8988T (cell line): ENCODE measurements around the gene PRR32.
"Not testable (repeated sequence)": the region's sequence is repeated elsewhere in the genome, so short reads cannot be mapped to it uniquely, and the experiment has no call there.

Source experiments
- DNase-seq: peaks from one replicate; pipeline ENCODE4 v3.0.0; 2011

Gene PRR32, protein sequence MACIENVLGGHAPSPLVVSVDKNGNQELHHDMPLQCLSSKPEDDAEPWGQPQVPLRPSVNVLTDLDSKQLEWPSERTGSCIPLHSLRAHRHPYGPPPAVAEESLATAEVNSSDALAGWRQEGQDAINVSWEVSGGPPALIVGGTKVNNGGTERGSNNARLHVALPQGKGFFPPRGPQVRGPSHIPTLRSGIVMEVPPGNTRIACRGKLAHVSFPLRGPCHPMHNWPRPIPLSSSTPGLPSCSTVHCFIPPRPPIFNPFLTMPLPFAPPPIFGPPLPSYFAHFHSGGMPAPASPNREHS

DNA sequence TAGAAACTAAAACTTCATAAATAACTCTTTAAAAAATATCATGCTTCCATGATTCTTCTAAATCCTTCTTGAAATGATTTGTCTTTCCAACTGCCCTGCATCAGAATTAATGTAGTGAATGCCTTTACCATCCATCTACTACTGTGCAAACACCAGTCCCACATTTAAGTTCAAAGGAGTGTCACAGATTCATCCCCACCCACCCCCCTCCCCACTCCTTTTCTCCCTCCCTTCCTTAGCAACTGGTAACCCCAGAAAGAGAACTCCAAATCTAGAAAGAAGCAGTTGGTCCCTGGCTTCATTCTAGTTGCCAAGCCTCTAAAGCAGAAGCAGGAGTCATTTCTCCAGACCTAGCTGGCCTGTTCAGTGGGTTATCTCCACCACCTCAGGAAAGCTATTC, at the start of gene PRR32:
PRR32 (plus strand) TSS at position 301 of the 400 bp plus-strand sequence. CDS start 115 bp downstream, outside the sequence.
- no peak for DNase-seq

DNA sequence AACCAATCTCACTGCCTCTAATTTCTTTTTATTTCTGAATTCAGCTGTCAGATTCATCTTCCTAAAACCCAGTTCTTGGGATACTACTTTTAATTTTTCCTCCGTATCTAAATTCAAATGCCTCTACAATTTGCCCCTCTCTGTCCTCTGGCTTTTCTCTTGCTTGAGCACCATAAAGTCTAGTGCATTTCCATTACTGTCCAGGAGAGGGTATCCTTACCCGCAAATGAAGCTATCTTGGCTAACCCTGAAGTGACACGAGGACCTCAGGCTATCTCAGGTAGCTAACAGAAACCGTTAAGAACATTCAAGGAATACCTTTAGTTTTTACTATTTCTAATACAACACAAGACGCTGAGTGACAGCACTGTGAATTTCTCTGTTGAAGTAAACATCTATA, 49.4 kb upstream of the PRR32 start:
- DNase-seq: no peak

DNA sequence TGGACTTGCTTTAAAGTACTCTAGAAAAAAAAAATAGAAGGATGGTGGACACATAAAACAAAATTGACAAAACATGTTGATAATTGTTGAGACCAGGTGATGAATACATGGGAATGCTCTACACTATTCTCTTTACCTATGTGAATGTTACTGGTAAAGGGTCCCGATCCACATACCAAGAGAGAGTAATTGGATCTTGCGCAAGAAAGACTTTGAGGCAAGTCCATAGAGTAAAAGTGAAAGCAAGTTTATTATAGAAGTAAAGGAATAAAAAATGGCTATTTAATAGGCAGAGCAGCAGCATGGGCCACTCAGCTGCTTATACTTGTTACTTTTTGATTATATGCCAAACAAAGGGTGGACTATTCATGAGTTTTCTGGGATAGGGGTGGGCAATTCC, 34.0 kb upstream of the PRR32 start:
- no peak for DNase-seq

DNA sequence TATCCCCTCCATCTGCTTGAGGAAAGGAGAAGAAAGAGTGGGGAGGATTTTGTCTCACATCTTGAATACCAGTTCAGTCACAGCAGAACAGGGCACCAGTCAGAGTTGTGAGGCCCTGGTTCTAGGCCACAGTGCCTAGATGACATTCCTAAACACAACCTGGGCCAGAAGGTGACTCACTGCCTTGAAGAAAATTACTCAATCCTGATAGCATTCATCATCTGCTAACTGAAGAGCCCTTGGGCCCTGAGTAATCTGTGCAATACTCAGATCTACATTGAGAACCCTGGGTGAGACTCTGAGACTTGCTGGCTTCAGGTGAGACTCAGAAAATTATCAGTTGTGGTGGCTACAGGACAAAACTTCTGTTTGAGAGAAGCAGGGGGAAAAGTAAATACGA, 20.5 kb upstream of the PRR32 start:
- DNase-seq: no peak

DNA sequence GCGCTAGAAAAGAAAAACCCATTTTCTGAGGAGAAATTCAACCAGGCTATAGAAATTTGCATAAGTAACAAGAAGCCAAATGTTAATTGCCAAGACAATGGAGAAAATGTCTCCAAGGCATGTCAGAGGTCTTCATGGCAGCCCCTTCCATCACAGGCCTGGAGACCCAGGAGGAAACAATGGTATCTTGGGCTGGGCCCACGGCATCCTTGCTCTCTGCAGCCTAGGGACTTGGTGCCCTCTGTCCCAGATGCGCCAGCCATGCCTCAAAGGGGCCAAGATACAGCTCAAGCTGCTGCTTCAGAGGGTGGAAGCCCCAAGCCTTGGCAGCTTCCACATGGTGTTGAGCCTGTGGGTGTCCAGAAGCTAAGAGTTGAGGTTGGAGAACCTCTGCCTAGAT, 12.7 kb upstream of the PRR32 start:
- DNase-seq: not testable (repeated sequence)

DNA sequence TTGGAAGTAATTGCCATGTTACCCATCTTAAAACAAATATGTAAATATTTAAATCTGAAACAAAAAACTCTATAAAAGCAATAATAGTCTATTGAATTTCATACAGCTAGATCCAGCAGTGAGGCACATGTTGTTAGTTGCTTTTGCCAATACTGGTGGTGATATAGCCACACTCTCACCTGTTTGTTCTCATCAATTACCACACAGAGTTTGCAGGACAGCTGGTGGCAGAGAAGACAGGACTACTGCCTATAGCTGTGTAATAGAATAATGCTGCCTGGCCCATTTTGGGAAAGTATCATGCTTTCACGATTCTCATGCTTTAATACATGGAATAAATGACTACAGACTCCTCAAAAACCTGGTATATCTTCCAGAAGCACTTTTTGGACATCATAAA, 3.7 kb upstream of the PRR32 start:
- no peak for DNase-seq

DNA sequence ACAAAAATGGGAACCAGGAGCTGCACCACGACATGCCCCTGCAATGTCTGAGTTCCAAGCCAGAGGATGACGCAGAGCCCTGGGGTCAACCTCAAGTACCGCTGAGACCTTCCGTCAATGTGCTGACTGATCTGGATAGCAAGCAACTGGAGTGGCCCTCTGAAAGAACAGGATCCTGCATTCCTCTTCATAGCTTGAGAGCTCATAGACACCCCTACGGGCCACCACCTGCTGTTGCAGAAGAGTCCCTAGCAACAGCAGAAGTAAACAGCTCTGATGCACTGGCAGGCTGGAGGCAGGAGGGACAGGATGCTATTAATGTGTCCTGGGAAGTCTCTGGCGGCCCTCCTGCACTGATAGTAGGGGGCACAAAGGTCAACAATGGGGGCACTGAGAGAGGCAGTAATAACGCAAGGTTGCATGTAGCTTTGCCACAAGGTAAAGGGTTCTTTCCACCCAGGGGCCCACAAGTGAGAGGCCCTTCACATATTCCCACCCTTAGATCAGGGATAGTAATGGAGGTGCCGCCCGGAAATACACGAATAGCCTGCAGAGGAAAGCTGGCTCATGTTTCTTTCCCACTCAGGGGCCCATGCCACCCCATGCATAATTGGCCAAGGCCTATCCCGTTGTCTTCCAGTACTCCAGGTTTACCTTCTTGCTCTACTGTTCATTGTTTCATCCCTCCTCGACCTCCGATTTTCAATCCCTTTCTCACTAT, 1.3 kb downstream of the PRR32 start:
- DNase-seq: no peak

DNA sequence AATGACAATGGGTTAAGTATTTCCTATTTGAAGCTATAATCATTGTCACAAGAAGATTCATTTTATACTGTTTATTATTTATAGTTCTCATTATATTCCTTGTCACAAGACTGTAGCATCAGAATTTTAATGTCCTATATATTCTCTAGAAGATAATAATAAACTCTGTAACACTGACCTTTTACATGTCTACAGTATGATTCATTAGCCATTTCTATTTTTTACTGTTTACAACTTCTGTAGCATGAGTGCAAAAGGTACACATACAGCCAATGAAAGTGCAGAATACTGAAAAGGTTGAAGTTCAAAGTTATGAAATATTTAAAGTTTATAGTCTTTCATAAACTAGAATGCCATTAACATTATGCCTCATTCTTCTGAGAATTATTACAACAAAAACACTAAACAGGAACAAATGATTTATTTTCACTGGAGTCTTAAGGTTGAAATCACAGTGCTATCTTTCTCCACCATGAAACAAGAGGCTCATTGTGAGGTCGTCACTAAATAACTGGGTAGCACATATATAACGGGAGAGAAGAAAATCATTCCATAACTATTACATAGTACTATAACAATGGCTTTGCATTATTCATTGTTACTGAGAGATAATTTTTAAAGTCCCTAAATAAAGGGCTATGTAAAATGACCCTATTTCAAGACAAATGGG, 4.9 kb downstream of the PRR32 start:
- no peak for DNase-seq

DNA sequence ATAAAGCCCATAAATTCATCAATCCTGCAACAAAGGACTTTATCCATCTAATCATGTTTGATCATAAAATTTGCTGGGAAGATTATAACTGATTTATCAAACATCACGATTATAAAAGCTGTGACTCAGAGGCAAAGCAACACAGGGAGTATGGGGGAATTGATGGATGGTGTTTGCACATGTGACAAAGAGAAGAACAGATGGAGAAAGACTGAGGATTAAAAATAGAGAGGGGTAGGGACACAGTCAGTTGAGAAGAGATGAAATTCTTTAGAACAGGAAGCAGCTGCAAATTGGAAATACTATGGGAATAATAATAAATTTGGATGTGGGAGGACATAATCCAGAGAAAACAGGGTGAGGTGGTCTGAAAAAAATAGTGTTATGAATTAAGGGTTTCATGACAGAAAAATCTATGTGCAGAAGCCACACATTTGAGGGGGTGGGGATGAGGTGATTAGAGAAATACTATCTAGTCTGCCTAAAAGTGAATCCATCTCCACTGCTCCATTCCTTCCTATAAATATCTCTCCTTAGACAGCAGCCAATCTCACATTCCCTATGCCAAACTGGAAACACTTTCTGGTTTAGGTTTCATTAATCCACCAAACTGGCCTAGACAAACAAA, 6.2 kb downstream of the PRR32 start:
- DNase-seq: no peak

DNA sequence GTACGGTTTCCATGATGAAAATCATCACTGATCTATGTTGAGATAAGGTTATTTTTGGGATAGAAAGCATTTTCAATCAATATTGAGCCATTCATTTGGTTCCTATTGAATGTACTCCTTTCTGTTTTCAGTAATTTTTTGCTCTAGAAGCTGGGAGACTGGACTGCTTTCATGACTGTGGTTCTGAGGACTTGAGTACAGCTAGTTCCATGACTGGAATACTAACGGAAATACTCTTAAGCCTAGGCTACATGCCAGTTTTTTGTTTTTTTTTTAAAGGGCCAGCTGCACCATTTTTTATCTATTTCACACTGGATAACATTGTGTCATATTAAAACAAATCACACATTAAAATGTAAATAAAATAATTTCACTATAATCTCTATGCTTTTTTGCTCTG, 16.7 kb downstream of the PRR32 start:
- DNase-seq: no peak

DNA sequence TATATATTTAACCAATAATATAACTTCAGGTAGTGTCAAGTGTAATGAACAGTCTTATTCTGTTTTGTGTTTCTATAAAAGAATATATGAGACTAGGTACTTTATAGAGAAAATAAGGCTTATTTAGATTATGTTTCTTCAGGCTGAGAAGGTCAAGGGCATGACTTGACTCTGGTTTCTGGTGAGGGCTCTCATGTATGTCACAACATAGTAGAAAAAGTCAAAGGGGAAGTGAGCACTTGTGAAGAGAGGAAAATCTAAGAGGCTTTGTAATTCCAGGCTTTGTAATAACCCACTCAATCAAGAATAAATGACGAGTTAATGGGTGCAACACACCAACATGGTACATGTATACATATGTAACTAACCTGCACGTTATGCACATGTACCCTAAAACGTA, 27.6 kb downstream of the PRR32 start:
- DNase-seq: no peak

DNA sequence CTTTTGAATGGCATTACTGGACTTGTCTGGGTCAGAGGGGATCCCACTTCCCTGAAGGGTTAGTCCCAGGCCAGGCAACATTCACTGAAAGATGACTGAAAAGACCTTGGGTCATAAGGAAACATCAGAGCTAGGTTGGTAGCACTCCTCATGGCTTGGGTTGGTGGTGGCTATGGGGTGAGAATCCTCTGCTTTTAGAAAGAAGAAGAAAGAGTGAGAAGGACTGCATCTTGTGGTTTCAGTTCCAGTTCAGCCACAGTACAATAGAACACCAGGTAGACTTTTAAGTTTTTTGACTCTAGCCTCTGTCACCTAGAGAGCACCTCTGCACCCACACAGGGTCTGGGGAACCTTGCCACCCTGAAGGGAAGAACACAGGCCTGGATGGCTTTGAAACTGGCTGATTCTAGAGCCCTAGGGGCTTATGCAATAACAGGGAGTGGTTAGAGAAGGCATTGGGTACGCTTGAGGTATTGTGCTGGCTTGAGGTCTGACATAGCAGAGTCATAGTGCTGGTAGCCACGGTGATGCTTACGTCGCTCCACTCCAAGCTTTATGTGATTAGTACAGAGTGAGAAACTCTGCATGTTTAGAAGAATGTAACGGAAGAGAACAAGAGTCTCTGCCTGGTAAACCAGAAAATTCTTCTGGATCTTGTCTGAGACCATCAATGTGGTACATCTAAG, 36.5 kb downstream of the PRR32 start:
- DNase-seq: no peak
